Cardiac fibroblast (primary cell): ENCODE measurements around the gene RAD51AP2.
A peak's percentile ranks its signal among the peaks of the same experiment; 100 is the strongest.

Source experiments
- DNase-seq, 2 donors: peaks; one replicate each; pipeline versions ENCODE4 v3.0.0 to v3.0.0-alpha.2; 2010; ENCODE audit warnings: low read depth in 2 of 2
- H3K4me3 ChIP-seq, 2 donors: replicated peaks in 1 of 2; 1 replicate in 1 of 2; 2 replicates in 1 of 2; pipeline ENCODE4 v1.5.1; 2011; ENCODE audit warnings: low read depth in 2 of 2, low read length in 2 of 2, mild to moderate bottlenecking in 2 of 2, moderate library complexity in 1 of 2
- TF ChIP-seq, protein P1 (sequence below): IDR thresholded peaks from one replicate; pipeline ENCODE4 v1.5.1; 2011; ENCODE audit warnings: low read depth, mild to moderate bottlenecking, low read length, inconsistent platforms

RAD51AP2 gene

DNA sequence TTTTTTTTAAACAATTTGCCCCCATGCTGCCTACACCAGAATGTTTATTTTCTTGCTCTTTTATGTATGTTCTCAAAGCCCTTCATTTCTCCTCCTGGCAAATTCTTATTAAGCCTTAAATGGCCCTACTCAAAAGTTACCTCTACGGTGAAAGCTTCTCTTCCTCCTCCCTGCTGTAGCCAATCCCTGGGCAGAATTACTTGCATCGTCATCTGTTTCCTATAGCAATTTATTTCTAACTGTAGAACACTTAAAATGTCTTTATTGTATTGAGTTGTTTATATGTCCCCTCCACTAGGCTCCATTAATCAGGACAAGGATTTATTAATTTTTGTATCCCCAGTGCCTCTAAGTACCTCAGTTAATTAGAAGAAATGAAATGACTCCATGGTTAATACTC, 2.5 kb upstream of the RAD51AP2 start:
- no peak for DNase-seq
- no peak overlapping the region for H3K4me3 ChIP-seq
- TF ChIP-seq, protein P1, sequence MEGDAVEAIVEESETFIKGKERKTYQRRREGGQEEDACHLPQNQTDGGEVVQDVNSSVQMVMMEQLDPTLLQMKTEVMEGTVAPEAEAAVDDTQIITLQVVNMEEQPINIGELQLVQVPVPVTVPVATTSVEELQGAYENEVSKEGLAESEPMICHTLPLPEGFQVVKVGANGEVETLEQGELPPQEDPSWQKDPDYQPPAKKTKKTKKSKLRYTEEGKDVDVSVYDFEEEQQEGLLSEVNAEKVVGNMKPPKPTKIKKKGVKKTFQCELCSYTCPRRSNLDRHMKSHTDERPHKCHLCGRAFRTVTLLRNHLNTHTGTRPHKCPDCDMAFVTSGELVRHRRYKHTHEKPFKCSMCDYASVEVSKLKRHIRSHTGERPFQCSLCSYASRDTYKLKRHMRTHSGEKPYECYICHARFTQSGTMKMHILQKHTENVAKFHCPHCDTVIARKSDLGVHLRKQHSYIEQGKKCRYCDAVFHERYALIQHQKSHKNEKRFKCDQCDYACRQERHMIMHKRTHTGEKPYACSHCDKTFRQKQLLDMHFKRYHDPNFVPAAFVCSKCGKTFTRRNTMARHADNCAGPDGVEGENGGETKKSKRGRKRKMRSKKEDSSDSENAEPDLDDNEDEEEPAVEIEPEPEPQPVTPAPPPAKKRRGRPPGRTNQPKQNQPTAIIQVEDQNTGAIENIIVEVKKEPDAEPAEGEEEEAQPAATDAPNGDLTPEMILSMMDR = no peak

DNA sequence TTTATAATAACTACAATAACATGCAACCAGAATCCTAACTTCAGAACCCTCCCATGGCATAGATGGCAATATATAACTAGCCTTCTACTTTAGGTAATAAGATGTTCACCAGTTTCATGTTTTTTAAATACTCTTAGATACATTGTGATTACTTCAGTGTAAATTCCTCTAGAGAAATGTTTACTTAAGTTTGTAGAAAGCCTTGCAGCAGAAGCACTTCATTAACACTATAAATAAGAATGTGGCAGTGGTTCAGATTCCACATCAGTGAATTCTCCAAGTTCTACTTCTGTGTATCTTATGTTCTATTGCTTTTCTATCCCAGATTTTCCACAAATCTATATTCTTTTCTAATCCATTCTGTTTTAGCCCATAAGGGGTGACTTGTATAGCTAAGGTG, 1.2 kb upstream of the RAD51AP2 start:
- no peak for DNase-seq
- H3K4me3 ChIP-seq = no peak overlapping the region
- TF ChIP-seq, protein P1 = no peak

DNA sequence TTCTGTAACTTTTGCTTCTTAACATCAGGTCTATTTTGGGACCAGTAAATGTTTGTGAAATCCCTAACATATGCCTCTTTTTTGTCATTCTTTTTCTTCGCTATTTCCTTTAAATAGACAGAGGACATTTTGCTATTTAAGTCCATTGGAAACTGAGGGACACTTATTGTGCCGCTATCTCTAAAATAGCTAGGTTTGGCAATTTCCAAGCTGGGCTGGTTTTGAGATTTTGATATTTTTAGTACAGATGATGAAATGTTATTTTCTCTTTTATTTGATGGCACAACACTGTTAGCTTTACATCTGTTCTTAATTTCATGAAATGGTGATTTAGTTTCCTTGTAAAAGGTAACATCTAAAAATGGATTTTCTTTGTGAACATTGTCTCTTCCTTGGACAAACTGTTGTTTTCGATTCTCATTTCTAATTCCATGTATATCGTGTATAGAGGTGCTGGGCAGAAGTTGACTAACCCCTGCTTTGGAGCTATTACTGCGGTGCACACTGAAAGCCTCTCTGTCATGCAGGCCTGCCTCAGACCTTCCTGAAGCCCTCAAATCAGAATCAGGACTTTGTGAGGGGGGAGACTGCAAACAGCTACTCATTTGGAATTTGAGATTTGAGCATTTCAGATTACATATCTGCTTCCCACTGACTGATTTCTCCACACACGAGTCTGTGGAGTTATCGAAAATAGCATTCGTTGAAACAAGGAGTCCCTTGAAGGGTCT, 594 bp downstream of the RAD51AP2 start:
- H3K4me3 ChIP-seq = peak overlapping the region; percentile 43 to 50
- DNase-seq = peak in 1 of 2 donors; percentile 6
- TF ChIP-seq, protein P1 = no peak

DNA sequence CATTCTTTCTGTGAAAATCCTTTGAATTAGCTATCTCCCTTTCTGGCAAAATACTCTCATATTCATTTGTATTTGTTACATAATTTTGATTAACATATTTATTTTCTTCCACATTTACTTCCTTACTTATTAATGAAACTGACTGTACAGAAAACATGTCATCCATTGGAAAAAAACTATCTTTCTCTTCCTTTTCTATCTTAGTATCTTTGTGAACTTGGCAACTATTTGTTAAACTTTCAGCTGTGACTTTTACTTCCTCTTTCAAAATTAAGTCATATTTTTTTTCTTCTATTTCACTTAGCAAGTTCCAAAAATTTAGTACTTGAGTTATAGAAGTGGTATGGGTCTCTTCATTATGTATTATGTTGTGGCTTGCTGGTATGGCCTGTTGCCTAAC, 2.6 kb downstream of the RAD51AP2 start:
- no peak overlapping the region for H3K4me3 ChIP-seq
- no peak for DNase-seq
- TF ChIP-seq, protein P1 = no peak

DNA sequence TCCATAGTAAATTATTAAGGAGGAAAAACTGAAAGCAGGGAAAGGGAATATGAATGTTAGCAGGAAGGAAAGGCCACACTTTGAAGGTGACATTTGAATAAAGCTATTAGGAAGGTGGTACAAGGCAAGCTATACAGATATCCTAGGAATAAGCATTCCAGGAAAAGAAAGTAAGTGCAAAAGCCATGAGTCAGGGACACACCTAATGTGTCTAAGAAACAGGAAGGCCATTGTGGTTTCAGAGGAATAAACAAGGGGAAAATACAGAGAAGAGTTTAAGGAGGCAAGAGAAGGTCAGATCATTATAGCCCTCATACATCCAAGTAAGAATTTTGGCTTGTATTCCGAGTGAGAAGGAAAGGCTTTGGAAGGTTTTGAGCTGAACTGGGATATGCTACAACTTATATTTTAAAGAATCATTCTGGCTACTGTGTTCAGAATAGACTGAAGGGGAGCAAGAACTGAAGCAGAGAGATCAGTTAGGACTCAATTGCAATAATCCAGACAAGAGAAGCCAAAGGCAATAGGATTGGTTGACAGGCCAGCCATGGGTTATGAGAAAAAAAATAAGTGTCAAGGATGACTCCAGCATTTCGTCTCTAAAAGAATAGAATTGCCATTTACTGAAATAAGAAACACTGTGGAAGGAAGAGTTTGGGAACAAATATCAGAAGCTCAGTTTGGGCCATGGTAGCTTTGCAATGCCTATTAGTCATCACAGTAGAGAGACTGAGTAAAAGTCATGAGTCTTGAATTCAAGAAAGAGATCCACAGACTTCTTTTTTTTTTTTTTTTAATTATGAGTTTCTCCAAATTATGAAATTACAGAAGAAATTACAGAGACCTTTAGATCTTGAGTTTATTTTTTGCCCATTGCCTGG, 11.3 kb downstream of the RAD51AP2 start:
- H3K4me3 ChIP-seq = no peak overlapping the region
- TF ChIP-seq, protein P1 = no peak
- peak in 1 of 2 donors; percentile 8 for DNase-seq

DNA sequence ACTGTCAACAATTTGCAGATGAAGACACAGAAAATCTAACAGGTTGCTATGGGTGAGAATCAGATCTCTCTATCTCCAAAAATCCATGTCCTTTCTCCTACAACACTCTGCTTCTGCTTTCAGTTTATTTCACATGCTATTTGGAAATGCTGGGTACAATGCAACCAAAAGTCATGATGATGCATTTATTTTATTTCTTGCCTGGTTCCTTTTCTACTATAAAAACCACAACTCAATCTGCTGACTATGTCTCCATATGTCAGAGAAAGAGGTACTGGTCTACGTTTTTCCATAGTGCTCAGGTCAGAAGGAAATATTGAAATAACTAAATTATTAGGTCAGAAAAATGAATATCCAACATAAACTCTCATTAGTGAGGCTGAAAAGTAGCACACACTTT, 20.5 kb downstream of the RAD51AP2 start:
- DNase-seq = no peak
- TF ChIP-seq, protein P1 = no peak
- H3K4me3 ChIP-seq = no peak overlapping the region
